ENCODE measurements around the gene ZFAND2B. TPM values are rescaled to one million over a fixed set of nuclear protein-coding genes. Genes with fewer than 3 reads are reported as not detected.

The ZFAND2B gene
- total RNA-seq, 3 donors from 2014 or later = 43.6 to 52.0 (median 45.0) TPM

DNA sequence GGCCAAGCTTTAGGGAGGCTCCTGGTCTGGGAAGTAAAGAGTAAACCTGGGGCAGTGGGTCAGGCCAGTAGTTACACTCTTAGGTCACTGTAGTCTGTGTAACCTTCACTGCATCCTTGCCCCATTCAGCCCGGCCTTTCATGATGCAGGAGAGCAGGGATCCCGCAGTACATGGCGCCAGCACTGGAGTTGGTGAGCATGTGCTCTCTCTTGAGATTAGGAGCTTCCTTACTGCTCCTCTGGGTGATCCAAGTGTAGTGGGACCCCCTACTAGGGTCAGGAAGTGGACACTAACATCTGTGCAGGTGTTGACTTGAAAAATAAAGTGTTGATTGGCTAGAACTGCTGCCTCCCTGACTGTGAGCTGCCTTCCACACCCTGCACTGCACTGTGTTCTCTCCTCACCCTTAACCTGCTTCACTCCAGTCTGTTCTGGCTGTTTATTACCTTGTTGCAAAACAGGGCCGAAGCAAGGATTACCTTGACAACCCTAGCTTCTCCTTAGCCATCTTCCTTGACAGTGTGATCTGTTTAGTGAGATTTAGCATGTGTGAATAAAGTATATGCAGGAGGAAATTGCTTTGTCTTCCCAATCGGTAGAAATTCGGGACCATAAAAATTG is 23.3 kb upstream of the ZFAND2B start:
- no peak for DNase-seq (ENCODE audit: low spot score in 2 of 2)
- H3K27ac ChIP-seq = no peak overlapping the region

DNA sequence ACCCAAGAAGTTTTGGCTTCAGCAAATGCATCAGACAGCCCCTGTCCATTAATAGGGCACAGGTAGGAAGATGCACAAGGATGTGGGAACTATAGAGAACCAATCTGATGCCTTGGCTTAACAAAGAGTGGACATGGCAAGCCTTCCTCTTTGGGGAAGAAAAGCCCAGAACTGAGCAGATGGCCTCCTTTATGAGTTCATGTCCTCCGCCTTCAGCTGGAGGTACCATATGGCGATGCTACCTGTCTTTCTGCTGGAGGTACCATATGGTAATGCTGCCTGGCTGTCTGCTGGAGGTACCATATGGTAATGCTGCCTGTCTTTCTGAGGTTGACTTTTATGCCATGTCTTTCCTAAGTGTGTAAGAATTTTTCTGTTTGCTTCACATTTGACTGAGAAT is 22.5 kb upstream of the ZFAND2B start:
- no peak for DNase-seq (ENCODE audit: low spot score in 2 of 2)
- intact Hi-C loops (cut with DNase I; ENCODE audit: low total_unique reads) = no loop called here
- Histone ChIP-seq H3K36me3 (peaks cover 7% of the 10 kb centered on the region), H3K27me3 (no peaks in the 10 kb centered on the region), H3K9me3 (no peaks in the 10 kb centered on the region), H3K27ac (no peak overlapping the region), H3K4me3 (no peak overlapping the region), H3K4me1 (peaks cover 0 to 6% of the 10 kb centered on the region in 2 donors)
- TF ChIP-seq POLR2AphosphoS5 (IDR thresholded peaks at IDR 0.05) = no peak
- no peak for TF ChIP-seq POLR2A (IDR thresholded peaks at IDR 0.05)
- TF ChIP-seq, protein P1, sequence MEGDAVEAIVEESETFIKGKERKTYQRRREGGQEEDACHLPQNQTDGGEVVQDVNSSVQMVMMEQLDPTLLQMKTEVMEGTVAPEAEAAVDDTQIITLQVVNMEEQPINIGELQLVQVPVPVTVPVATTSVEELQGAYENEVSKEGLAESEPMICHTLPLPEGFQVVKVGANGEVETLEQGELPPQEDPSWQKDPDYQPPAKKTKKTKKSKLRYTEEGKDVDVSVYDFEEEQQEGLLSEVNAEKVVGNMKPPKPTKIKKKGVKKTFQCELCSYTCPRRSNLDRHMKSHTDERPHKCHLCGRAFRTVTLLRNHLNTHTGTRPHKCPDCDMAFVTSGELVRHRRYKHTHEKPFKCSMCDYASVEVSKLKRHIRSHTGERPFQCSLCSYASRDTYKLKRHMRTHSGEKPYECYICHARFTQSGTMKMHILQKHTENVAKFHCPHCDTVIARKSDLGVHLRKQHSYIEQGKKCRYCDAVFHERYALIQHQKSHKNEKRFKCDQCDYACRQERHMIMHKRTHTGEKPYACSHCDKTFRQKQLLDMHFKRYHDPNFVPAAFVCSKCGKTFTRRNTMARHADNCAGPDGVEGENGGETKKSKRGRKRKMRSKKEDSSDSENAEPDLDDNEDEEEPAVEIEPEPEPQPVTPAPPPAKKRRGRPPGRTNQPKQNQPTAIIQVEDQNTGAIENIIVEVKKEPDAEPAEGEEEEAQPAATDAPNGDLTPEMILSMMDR (IDR thresholded peaks at IDR 0.05) = no peak

More for the DNA sequence above, 23.3 kb upstream of the ZFAND2B start:
- no peak for TF ChIP-seq POLR2A (IDR thresholded peaks at IDR 0.05)
- TF ChIP-seq POLR2AphosphoS5 (IDR thresholded peaks at IDR 0.05) = no peak
- TF ChIP-seq, protein P1 (IDR thresholded peaks at IDR 0.05) = no peak
- Histone ChIP-seq H3K4me1 (peaks cover 0 to 10% of the 10 kb centered on the region in 2 donors), H3K36me3 (peaks cover 7% of the 10 kb centered on the region), H3K4me3 (no peak overlapping the region), H3K27me3 (no peaks in the 10 kb centered on the region), H3K9me3 (no peaks in the 10 kb centered on the region)
- intact Hi-C loops (cut with DNase I; ENCODE audit: low total_unique reads) = no loop called here

DNA sequence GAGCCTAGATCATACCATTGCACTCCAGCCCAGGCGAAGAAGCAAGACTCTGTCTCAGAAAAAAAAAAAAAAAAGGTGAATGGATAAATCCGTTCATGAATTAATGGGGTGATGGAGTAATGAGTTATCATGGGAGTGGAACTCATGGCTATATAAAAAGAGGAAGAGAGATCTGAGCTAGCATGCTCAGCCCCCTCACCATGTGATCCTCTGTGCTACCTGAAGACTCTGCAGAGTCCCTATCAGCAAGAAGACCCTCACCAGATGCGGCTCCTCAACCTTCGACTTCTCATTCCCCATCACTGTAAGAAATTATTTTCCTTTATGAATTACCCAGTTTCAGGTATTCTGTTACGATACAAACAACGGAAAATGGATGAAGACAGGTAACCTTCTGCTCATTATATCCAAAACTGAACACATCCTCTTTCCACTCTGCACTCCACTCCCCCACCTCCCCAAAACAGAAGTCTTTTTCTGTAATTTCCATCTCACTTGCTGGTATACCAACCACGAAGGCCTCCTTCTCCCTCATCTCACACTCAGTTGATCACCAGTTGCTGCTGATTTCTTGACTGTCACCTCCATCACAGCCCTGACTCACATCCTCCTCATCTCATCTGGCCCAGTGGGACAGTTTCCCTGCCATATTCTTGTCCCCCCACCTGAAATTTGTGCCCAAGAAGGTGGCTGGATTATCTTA is 19.7 kb upstream of the ZFAND2B start:
- no peaks in the 10 kb centered on the region for H3K9me3 ChIP-seq
- intact Hi-C loops (cut with DNase I; ENCODE audit: low total_unique reads) = no loop called here
- TF ChIP-seq POLR2AphosphoS5 (IDR thresholded peaks at IDR 0.05) (no peak), POLR2A (IDR thresholded peaks at IDR 0.05) (no peak)
- TF ChIP-seq, protein P1 (IDR thresholded peaks at IDR 0.05) = no peak
- no peak overlapping the region for H3K4me3 ChIP-seq
- no peaks in the 10 kb centered on the region for H3K4me1 ChIP-seq
- no peak overlapping the region for H3K27ac ChIP-seq
- no peaks in the 10 kb centered on the region for H3K27me3 ChIP-seq
- H3K36me3 ChIP-seq = peaks cover 7% of the 10 kb centered on the region
- DNase-seq (ENCODE audit: low spot score in 2 of 2) = no peak

DNA sequence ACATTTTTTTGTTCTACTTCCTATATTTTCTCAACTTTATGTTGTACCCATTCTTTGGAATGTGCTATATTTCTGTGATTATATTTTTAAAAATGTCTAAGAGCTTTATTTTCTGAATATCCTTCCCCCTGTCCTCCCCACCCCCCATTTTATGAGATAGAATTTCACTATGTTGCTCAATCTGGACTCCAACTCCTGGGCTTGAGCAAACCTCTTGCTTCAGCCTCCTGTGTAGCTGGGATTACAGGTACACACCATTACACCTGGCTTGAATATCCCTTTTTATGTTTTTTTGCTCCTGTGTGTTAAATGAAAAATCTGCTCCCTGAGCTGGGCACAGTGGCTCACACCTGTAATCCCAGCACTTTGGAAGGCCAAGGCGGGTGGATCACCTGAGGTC is 9.2 kb upstream of the ZFAND2B start:
- H3K27me3 ChIP-seq = no peaks in the 10 kb centered on the region
- no peaks in the 10 kb centered on the region for H3K4me1 ChIP-seq
- no peak overlapping the region for H3K4me3 ChIP-seq
- H3K9me3 ChIP-seq = no peaks in the 10 kb centered on the region
- H3K27ac ChIP-seq = no peak overlapping the region
- TF ChIP-seq, protein P1 (IDR thresholded peaks at IDR 0.05) = no peak
- intact Hi-C loops (cut with DNase I; ENCODE audit: low total_unique reads) = no loop called here
- DNase-seq (ENCODE audit: low spot score in 2 of 2) = no peak
- H3K36me3 ChIP-seq = no peaks in the 10 kb centered on the region

DNA sequence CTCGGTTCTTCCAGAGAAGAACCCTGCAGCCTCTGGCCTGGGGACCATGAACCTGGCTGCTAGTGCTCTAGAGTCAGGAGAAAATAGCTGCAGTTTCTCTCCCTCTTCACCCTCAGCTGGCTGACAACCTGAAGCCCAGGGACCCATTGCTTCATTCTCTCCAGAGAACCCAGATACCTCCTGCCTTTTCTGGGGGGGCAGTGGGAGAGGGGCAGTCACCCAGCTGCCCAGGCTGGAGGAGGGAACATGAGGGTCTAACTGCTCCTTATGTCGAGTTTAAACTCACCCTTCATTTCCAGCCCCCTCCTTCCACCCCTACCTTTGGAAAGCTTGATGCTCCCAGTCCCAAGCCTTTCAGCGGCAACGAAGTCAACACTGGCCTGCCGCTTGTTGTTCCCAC is 7.6 kb upstream of the ZFAND2B start:
- H3K27me3 ChIP-seq = no peaks in the 10 kb centered on the region
- DNase-seq (ENCODE audit: low spot score in 2 of 2) = no peak
- intact Hi-C loops (cut with DNase I; ENCODE audit: low total_unique reads) = no loop called here
- H3K4me1 ChIP-seq = no peaks in the 10 kb centered on the region
- TF ChIP-seq, protein P1 (IDR thresholded peaks at IDR 0.05) = no peak
- TF ChIP-seq POLR2AphosphoS5 (IDR thresholded peaks at IDR 0.05) = no peak
- TF ChIP-seq POLR2A (IDR thresholded peaks at IDR 0.05) = no peak
- H3K27ac ChIP-seq = no peak overlapping the region
- no peaks in the 10 kb centered on the region for H3K9me3 ChIP-seq
- H3K4me3 ChIP-seq = no peak overlapping the region
- no peaks in the 10 kb centered on the region for H3K36me3 ChIP-seq
